Measurements from ENCODE around the gene C3orf18.
A peak's percentile ranks its signal among the peaks of the same experiment; 100 is the strongest.
"Not testable (repeated sequence)": the region's sequence is repeated elsewhere in the genome, so short reads cannot be mapped to it uniquely, and the experiment has no call there.

C3orf18 gene

DNA sequence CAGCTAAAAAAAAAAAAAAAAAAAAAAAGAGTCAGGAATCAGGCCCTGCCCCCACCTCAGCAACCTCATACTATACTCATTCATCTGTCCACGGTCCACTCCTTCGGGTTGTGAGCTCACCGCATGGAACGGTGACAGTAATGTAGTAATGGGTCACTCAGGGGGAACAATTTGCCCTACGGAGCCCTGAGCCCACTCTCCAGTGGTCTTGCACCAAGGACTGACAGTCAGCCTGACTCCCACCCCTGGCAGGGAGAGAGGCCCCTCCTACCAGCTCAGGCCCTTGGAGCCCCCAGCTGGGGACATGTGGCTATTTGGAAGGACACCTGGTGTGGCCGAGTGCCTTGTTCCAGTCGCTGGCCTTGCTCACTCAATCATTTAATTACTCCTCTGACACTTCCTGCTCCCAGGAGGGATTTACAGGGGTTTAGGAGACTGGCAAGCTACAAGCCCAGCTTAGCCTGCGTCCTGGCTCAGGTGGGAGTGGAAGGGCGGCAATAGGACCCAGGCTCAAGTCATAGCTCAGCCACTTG lies 44.2 kb downstream of the C3orf18 start:
- DNase-seq (ENCODE audit: low read depth), result no peak

DNA sequence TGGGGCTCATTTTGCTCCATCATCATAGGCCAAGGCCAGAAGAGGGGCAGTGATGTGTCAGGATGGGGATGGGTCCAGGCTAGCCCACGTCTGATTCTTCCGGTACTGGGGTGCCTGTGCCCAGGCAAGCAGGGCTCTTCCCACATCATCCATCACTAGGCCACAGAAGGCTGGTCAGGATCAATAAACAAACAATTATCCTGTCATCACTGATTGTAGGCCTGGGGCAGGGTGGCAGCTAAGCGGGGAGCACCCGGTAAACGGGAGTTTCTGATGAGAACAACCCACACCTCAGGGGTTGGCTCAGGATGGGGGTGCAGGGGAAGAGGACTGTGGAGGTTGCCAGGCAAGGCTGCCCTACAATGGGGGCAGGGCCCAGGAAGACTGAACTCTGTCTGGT lies 46.0 kb downstream of the C3orf18 start:
- DNase-seq (ENCODE audit: low read depth), result no peak

DNA sequence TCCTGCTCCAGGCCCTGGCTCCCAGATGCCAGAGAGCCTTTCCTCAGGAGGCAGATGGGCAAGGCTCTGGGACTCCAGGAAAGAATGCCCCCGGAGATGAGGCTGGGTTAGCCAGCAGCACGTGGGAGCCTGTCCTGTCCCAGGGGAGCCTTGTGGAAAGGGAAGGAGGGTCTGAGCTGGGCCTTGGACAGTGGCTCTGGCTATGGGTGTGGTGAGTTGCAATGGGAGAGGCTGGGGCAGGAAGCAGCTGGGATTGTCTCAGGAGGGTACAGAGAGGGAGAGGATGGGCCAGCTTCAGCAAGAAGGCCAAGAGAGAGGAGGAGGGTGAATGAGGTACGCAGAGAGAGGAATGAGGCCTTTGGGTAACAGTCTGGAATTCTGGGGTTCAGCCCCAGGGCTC lies 46.7 kb downstream of the C3orf18 start:
- DNase-seq (ENCODE audit: low read depth), result no peak

DNA sequence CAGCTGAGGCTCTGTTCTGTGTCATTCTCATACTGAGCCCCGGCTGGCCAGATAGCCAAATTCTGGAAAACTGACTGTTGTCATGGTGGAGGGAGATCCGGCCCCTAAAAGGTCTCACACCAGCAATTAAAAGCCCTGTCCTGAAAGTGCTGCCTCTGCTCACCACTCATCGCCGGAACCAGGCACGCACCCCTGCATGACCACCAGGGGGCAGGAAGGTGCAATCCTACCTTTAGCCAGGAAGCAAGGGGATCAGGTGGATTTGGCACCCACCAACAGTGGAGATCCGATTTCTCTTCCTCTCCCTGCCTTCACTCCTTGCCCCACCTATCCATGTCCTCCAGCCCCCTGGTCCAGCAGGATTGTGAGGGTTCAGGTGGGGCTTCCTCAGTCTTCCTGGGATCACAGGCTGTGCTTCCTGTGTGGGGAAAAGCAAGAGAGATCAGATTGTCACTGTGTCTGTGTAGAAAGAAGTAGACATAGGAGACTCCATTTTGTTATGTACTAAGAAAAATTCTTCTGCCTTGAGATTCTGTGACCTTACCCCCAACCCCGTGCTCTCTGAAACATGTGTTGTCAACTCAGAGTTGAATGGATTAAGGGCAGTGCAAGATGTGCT lies 48.0 kb downstream of the C3orf18 start:
- peak; percentile 62 for DNase-seq (ENCODE audit: low read depth)

DNA sequence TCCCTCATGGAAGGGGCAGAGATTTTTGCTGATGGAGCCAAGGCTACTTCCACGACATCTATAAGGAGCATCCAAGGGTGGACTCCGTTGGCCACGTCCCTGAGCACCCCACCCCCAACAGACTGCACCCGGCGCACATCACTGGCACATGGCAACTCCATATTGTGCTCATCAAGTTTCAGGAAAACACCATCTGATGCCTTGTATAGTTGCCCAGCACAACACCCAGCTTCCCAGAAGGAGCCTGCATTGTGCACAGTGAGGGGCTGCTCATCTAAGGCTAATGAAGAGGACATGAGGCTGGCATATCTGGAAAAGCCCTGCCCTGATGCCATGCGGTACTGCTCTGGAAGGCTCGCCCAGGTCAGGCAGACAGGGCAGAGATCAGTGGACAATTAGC lies 49.1 kb downstream of the C3orf18 start:
- DNase-seq (ENCODE audit: low read depth), result no peak

DNA sequence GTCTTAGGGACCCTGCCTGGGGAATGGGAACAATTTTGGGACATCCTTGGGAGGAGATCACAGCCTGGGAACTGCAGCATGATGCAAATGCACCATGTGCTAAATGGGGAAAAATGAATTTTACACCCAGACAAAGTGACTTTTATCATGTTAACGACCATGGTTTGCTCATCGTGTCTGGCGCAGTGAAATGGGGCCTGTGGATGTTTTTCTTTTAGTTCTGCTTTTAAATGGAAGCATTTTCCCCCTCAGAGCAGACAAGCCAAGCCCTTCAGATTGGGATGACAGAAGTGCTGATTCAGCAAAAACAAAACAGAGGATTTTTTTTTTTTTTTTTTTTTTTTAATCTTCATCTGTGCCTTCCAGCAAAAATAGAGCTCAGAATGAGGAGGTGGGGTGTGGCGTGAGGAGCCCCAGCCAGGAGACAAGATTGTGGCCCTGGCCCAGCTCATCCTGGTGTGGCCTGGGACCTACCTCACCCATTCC lies 49.8 kb downstream of the C3orf18 start:
- DNase-seq (ENCODE audit: low read depth), result no peak

DNA sequence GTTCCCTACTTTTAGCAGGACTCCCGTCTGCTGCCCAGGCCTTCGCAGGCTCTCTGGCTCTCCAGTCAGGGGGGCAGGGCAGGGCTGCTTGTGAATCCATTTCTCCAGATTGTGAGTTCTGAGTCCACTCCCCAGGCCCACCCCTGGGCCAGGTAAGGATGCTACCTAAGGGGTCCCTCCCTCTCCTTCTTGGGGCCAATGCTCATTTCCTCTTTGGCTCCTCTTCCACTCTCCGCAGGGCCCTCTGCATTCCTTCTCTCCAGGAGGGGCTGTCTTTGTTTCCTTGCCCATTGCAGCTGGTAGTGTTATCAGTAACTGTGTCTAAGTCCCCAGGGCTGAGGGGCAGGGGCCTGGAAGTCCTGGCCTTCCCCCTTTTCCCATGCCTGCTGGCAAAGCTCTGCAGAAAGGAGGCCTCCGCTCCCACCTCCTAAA lies 51.1 kb downstream of the C3orf18 start:
- DNase-seq (ENCODE audit: low read depth), result no peak

DNA sequence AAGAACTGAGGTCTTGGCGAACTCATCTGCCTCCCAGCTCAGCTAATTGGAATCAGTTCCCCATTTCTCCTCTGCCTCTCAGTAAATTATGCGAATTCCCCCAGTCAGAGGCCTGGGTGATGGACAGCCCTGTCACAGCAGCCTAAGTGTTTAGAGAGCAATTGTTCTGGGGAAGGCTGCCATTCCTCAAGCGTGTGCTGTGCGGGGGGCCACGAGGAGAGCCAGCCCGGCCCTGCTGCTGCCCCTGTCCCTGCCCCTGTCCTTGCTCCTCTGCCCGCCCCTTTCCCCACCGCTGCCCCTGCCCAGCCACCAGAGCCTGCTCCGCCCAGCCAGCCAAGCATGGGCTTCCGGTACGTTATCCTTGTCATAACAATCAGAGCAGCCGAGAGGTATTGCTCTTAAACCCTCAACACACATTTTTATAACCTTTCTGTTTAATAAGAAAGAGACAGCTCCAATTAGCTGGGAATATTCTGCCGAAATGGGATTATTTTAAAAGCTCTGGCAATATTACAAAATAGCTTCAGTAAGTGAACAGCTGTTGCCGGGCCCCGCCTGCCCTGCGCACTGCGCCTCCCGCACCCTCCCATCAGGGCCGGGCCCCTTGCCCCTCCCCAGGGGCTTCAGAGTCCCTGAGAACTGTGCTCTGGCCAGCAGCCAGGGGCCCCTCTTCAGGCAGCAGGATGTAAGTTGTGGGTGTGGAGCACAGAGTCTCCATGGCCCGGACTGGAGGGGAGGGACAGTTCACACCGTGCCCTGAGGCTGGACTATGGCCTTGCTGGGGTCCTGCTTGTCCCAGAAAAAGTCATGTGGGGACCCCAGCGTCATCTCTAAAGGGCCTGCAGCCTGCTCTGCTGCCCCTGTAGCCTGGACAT lies 51.7 kb downstream of the C3orf18 start:
- DNase-seq (ENCODE audit: low read depth), result no peak

DNA sequence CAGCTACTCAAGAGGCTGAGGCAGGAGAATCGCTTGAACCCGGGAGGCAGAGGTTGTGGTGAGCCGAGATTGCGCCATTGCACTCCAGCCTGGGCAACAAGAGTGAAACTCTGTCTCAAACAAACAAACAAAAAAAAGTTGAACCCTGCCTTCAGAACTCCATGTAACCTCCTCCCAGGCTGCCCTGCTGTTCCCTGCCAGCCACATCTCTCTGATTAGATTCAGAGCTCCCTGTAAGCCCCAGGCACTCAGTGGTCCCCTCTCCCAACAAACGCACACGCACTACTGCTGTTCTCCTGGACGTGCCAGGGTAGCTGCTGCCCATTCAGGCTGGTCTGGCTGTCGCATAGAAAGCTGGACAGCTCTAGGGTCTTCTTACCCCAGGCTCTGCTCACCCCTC lies 54.6 kb downstream of the C3orf18 start:
- DNase-seq (ENCODE audit: low read depth), result not testable (repeated sequence)

DNA sequence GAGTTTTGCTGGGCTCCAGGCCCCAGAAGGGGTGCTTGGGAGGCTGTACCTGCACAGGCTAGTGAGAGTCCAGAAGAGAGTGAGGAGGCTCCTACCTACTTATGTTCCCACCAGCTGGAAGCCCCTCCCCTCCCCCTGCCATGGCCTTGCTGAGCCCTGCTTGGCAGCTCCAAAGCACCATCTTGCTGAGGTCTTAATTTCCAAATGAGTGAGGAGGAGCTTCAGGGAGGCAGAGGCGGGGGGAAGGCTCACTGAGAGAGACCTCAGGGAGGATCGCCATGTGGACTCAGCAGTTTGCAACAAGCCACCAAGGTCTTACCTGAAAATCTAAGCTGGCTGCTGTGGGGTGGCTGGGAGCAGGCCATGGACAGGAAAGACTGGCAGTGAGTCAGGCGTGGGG lies 55.4 kb downstream of the C3orf18 start:
- DNase-seq (ENCODE audit: low read depth), result no peak

DNA sequence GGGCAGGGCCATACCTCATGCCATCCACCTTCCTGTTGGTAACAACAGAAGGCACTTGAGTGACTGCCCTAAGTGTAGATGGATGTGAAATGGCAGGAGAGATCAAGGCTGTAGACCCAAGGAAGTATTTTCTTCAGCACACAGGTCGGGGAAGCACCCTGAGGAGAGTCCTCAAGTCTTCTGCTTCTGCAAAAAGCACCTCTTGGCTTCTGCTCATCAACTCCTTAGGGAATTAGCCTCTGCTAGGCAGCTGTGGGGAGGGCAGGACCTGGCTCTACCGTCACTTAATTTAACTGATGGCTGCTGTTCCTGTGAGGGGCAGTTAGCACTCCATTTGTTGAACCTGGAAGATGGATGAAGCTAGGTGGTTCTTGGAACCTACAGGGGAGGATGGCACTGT lies 57.2 kb downstream of the C3orf18 start:
- no peak for DNase-seq (ENCODE audit: low read depth)

DNA sequence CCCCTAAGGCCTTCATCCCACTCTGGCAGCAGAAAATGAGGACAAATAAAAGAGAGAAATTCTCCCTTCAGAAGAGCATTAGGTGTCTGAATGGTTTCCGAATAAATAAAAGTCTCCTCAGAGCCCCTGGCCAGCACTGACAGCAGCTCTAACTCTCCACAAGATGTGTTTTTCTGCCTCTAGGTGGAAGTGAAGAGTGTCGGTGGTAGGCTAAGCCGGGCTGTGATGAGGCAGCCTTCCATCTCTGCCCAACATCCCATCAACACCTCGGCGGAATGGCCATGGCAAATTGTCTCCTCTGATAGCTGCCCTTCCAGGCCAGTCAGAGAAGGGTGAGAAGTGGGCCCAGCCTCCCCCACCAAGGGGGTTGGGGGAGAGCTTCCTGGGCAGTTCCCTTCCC lies 57.8 kb downstream of the C3orf18 start:
- no peak for DNase-seq (ENCODE audit: low read depth)

DNA sequence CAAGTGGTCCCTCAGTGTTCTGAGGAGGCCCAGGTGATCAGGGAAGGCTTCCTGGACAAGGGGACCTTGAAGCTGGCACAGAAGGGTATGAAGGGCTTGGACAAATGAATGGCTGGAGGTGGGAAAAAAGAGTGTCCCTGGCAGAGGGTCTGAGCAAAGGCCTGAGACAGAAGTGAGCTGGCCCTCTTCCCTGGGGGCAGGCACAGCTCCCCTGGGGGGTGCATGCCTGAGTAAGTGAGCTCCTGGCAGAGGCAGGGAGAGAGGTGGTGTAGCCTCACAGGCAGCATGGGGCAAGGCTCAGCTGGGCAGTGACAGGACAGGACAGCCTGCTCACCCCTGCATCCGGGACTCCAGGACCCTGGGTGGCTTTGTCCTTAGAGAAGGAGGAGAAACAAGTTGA lies 58.7 kb downstream of the C3orf18 start:
- no peak for DNase-seq (ENCODE audit: low read depth)
